ENCODE results near the gene TMEM121.
A peak's percentile ranks its signal among the peaks of the same experiment; 100 is the strongest.

Gene TMEM121

DNA sequence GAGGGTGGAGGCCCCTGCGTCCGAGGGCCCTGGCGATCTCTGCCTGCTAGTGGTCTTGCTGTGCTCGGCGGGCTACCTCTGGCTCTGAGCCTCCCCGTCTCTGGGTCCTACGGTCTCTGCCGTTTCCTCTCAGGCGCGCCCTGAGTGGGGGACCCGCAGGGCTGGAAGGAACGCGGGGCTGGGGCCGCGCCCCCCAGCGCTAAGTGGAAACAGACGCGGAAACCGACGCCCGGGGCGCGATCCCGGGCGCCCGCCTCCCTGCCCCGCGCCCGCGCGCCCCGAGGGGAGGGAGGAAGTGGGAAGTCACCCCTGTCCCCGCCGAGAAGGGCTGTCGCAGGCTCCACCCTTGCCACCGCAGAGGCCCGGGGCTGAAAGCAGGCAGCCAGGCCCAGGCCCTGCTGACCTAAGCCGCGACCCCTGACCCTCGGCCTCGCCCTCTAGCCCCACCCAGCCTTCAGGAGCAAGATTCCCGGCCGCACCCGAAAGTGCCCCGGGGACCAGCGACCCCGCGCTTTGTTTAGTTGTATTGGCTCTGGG, 38.9 kb upstream of the TMEM121 start:
- peak; percentile 52 to 77 (median 68) for DNase-seq

DNA sequence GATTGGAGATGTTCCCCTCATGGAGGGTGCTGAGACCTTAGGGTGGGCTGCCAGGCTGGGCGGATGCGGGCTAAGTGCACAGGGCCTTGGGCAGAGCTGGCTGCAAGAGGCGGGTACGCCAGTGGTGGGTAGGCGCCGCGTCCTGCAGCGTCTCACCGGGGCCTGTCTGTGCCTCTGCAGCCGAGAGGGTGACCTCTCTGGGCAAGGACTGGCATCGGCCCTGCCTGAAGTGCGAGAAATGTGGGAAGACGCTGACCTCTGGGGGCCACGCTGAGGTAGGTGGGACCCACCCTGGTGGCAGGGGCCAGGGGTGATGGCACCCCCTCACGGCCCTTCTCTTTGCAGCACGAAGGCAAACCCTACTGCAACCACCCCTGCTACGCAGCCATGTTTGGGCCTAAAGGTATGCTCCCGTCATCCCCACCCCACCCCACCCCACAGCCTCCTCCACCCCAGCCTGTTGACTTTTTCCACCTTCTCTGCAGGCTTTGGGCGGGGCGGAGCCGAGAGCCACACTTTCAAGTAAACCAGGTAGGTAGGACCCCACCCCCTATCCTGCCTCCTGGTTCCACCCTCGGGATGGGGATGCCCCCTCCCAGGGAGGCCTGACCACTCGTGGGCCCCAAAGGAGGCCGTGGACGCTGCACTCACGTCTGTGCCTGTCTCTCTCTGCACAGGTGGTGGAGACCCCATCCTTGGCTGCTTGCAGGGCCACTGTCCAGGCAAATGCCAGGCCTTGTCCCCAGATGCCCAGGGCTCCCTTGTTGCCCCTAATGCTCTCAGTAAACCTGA, 38.2 kb upstream of the TMEM121 start:
- peak in 1 of 5 donors; percentile 40 for DNase-seq

GRCh38 chr14:105488781-105489541, 37.4 kb upstream of the TMEM121 start:
- no peak for DNase-seq

- DNase-seq = peak; percentile 75 to 87 (median 86)
These were observed 36.7 kb upstream of the TMEM121 start for GRCh38 chr14:105489542-105490266.

DNA sequence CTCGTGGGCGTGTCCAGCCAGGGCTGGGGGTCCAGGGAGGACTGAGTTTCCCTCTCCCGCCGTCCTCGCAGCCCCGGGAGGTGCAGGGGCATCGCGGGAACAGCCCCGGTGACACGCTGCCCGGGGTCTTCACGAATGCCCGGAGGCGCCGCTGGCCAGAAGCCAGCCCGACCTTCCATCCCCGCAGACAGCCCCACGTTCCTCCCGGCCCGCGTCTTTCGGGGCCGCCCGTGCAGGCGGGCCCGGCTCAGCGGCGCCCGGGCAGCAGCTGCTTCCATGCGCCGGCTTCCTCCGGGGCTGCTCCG, 36.2 kb upstream of the TMEM121 start:
- DNase-seq = no peak

DNA sequence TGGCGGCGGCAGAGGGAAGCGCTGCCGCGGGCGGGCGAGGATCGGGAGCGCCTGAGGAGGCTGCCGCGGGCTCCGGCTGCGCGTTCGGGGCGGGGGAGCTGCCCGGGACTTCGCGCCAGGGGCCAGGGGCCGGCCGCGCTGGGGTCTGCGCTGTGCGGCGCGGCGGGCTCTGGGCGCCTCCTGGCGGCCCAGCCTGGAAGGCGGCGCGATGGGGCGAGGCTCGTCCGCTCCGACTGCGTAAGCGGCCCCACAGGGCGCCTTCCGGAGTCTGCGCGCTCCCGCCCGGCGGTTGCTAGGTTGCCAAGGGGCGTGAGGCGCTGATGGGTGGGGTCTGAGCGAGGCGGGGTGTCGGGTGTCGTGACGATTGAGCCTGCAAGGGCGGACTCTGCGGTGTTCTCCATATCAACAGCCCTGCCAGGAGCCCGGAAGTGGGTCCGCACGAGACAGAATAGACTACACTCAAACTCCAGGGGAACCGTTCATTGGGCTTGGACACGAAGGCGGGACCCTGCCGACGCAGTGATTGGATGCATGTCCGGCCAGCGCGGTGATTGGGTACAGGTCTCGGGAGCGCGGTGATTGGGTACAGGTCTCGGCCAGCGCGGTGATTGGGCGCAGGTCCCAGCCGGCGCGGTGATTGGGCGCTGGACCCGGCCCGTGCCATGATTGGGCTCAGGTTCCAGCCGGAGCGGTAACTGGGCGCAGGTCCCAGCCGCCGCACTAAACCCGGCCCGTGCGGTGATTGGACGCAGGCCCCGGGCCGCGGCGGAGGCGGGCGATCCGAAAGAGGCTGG, 35.6 kb upstream of the TMEM121 start, which contains the start of gene TEDC1:
Gene TEDC1 (plus strand): TSS at position 675 of the 794 bp plus-strand sequence. CDS start 130 bp downstream, outside the sequence.
- DNase-seq = peak; percentile 98 to 100 (median 98)

GRCh38 chr14:105491366-105491973, 34.9 kb upstream of the TMEM121 start:
- peak; percentile 79 to 89 (median 85) for DNase-seq

DNA sequence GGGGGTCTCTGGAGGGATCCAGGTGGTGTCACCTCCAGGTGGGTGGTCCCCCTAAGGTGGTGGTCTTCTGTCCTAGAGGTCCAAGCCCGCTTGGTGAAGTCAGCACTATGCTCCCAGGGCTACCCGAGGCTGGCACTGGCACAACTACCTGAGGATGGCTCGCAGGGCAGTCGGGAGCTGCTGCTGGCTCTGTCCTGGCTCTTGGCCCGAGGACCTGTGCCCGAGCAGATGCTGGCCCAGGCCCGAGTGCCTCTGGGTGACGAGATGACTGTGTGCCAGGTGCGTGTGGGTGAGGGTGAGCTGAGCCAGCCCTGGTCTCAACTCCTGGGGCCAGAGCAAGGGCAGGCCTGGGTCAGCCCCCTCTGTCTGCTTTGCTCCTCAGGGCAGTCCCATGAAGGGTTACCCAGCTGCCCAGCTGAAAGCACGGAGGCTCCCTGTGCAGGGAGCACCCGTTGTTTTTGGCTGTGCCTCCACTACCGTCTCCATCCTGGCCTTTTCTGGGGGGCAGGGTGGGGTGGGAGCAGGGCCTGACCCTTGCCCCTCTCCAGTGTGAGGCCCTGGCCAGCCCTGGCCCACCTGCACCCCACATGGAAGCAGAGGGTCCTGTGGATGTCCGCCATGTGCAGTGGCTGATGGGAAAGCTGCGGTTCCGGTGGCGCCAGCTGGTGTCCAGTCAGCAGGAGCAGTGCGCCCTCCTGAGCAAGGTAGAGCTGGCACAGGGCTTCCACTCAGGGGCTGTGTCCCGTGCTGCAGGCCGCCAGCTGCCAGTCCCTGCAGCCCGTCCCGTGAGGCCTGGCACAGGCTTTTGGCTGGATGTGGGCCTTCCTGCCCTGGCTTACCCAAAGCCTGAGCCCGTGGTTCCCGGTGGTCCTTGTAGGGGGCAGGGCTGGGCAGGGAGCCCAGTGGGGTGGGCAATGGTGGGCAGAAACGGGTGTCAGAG, 34.1 kb upstream of the TMEM121 start:
- peak in 3 of 5 donors; percentile 7 to 14 (median 8) for DNase-seq

DNA sequence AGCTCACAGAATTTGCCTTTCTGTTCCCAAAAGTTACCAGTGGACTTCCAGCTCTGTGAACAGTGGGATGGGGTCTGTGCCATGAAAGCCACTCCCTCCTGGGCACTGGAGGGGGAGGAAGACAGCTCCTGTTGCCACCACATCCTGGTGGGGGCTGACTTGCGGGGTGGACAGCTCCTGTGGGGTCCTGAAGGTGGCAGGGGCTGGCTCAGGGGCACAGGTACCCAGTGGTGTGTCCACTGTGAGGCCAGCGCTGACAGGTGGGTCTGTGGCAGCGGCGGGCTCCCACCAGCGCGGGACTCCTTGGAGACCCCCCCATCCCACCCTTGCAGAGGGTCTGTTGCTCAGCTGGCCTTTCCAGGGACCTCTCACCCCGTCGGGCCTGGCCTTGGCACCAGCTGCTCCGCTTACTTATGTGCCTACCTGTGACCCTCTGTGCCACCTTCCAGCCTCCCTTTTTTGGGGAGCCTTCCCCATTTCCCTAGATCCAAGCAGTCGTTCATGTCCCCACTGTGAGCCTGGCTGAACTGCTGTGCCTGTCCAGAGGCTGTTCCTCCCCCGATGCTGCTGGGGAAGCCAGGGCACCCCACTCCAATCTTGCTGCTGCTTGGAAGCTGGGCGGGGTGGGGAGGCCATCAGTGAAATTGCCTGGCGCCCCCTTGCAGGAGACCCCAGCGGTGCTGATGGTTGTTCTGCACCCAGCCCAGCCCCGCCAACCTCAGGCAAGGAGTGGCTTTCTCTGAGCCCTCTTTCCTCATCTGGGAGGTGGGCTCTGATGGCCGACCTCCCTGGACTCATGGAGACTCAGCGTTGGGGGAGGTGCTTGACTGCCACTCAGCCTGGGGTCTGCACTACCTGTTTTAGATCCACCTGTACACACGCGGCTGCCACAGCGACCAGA, 33.2 kb upstream of the TMEM121 start:
- DNase-seq = peak in 3 of 5 donors; percentile 5 to 14 (median 7)

GRCh38 chr14:105493921-105494605, 32.3 kb upstream of the TMEM121 start:
- DNase-seq = peak in 3 of 5 donors; percentile 2 to 14 (median 5)

DNA sequence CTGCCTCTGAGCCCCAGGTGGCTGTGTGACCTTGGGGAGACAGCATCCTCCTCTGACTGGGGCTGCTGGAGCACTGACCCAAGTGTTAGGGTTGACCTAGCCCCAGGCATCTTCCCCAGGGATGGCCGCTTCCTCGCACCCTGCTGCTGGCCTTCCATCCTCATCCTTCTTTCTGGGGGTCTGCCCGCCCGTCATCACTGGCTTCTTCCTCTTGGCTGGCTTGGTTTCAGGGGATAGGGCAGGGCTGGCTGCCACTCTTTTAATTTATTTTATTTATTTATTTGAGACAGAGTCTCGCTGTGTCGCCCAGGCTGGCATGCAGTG, 31.8 kb upstream of the TMEM121 start:
- DNase-seq = no peak

- peak in 1 of 5 donors; percentile 12 for DNase-seq
These were observed 31.0 kb upstream of the TMEM121 start for GRCh38 chr14:105495101-105495989.

DNA sequence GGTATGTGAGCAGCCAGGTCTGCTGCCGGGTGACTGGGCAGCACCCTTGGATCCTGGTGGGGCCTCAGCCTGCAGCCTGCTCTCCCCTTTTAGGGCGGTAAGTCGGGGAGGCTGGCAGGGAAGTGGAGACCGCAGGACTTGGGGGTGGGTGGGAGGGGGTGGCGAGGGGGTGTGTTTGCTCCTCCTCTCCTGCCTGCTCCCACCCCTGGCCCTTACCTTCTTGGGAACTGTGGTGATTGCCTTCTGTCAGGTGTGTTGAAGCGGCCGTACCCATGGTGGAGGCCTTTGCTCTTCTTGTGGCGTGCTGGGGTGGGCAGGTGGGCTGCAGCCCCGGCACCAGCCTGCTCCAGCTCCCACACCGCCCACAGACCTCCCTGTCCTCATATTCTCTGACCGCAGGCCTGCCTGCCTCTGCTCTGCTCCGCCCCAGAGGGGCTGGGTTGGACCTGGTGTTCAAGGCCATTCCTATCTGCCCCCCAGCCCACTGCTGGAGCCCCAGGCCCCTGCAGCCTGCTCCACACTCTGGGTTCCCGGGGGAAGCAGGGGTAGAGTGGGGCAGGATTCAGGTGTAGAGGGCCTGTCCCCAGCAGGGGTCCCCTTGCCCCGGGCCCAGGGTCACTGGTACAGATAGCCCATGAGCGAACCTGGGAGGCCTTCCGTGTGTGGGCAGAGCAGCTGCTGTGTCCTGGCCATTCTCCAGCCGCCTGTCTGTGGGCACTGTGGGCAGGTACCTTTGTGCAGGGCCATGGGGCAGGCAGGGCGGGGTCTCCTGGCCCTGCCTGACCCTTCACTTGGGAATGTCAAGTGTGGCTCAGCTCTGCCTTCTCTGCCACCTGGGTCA, 30.2 kb upstream of the TMEM121 start:
- peak in 1 of 5 donors; percentile 11 for DNase-seq

- DNase-seq = peak in 2 of 5 donors; percentile 6 to 13
These were observed 29.4 kb upstream of the TMEM121 start for GRCh38 chr14:105496831-105497591.

DNA sequence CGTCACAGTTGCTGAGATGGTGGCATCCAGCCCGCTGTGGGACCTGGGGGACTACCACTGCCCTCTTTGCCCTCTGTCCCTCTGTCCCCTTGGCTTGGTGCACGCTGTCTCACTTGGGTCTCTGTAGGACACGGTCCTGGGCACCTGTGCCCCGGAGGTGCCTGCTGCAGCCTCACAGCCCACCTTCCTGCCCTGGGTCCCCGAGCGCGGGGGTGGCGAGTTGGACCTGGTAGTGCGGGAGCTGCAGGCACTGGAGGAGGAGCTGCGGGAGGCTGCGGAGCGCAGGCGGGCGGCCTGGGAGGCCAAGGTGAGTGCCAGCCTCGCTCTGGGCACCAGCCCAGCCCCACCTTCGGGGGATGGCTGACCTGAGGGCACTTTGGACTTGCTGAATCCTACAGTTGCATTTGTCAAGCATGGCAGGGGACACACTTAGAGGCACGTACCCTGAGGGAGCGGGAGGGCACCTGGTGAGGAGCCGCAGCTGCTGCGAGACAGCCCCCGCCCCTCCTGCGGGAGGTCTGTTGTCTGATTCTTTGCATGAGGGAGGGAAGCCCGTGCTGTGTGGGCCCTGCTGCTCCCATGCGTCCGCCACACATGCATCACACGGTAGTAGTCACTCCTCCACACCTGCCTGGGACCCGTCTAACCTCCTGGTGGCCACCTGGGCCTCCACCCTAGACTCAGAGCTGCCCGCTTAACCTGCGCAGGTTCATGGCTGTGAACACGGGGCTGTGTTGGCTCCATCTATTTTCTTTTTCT, 28.5 kb upstream of the TMEM121 start:
- DNase-seq = peak in 1 of 5 donors; percentile 13

Data from T-helper 1 cell (primary cell).